Measurements from ENCODE around the gene ALOX15B. TPM values are rescaled to one million over a fixed set of nuclear protein-coding genes. Genes with fewer than 3 reads are reported as not detected.

ALOX15B gene
- total and polyA plus RNA-seq, 10 of the 15 experiments (the other 5 are each of a cell fraction or from before 2014, with no cell fraction given) = 0.01 TPM; not detected in 9

- TF ChIP-seq HSF1 (IDR thresholded peaks at IDR 0.05; ENCODE audit: low read depth, low read length) = no peak
- TF ChIP-seq NR2F1 (conservative IDR thresholded peaks at IDR 0.05) = 0 out of 2 replicates have a peak, but pooled peaks have one; percentile 21
- TF ChIP-seq KLF5 (IDR thresholded peaks at IDR 0.05; ENCODE audit: partially characterized antibody) = no peak
- peak; percentile 51 to 77 (median 63) for TF ChIP-seq CTCF (IDR thresholded peaks at IDR 0.05 in 2 of 3, conservative IDR thresholded peaks at IDR 0.05 in 1 of 3; ENCODE audit: control insufficient read depth in 2 of 3, extremely low read depth in 1 of 3, insufficient read depth in 1 of 3, low read depth in 3 of 3, low read length in 3 of 3)
- TF ChIP-seq RAD21 (IDR thresholded peaks at IDR 0.05; ENCODE audit: insufficient read depth, low read depth, low read length) = peak; percentile 46
Observed at GRCh38 chr17:8016632-8017424, 22.0 kb upstream of the ALOX15B start (continued).

DNA sequence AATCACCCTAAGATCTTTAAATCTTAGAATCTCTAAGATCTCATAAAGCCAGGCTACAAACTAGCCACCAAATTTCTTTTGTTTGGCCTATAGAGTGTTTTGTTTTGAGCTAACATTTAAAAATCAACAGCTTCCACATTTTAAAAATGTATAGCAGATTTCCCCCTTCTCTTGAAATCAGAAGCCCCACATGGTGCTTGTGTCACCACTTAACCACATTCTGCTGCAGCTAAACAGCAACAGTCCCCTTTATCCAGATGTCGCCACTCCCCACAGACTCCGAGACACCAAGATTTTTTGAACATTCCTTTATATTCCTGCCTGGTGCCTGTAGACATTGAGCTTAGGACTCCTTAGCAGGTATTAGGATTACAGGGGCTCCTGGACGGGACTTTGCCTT, 20.4 kb upstream of the ALOX15B start:
- no peak for TF ChIP-seq ETV6 (conservative IDR thresholded peaks at IDR 0.05 in 1 of 2, IDR thresholded peaks at IDR 0.05 in 1 of 2; ENCODE audit: borderline replicate concordance in 1 of 2, low read depth in 1 of 2)
- no peak for TF ChIP-seq PAX5 (IDR thresholded peaks at IDR 0.05; ENCODE audit: borderline replicate concordance, low read depth, low read length)
- peak; percentile 18; the same call in 1 of the 2 replicates for TF ChIP-seq ZNF384 (IDR thresholded peaks at IDR 0.05; ENCODE audit: borderline replicate concordance, low read depth, low read length)
- no peak for TF ChIP-seq ZNF592 (IDR thresholded peaks at IDR 0.05)
- POLR2A ChIA-PET = interaction anchor here (0.9 to 1.3 kb wide), 3 partner anchors 10 to 17 kb away, joined by 3 to 4 read pairs (median 3); no protein-coding TSS in a partner anchor

More for the DNA sequence above, 20.4 kb upstream of the ALOX15B start:
- H3K9me3 ChIP-seq (replicated peaks; ENCODE audit: control insufficient read depth, insufficient read depth, low read length) = no peaks in the 10 kb centered on the region
- intact Hi-C loops (cut with micrococcal nuclease; ENCODE audit: unreplicated experiment) = loop anchor here (5.0 kb wide), 1 partner anchor 39 kb away; no protein-coding TSS in a partner anchor
- ChIA-PET CTCF (interaction anchor here (0.7 to 5.5 kb wide), 9 partner anchors 10 to 157 kb away, joined by 3 to 87 read pairs (median 7); partner anchors contain the start of gene ALOX15B), SMC1A (ENCODE audit: uncharacterized antibody, unreplicated experiment) (interaction anchor here (0.6 to 4.7 kb wide), 10 partner anchors 17 to 200 kb away, joined by 3 to 32 read pairs (median 3); partner anchors contain the start of genes GUCY2D and NAA38), RAD21 (ENCODE audit: unreplicated experiment) (interaction anchor here (1.2 to 2.3 kb wide), 7 partner anchors 17 to 42 kb away, joined by 3 to 17 read pairs (median 6); no protein-coding TSS in a partner anchor)
- no TSS peak for BruUV-seq (replicated peaks)
- no peaks in the 10 kb centered on the region for H3K4me1 ChIP-seq (ENCODE audit: control insufficient read depth, insufficient read depth, low read length)
- no peaks in the 10 kb centered on the region for H4K20me1 ChIP-seq (ENCODE audit: control insufficient read depth, insufficient read depth)
- in situ Hi-C loops (cut with MboI) = no loop called here
- no peak overlapping the region for H3K4me2 ChIP-seq (ENCODE audit: control insufficient read depth, insufficient read depth)
- H3K27me3 ChIP-seq (replicated peaks in 1 of 2; ENCODE audit: control insufficient read depth in 2 of 2, insufficient read depth in 2 of 2, low read length in 1 of 2) = peaks cover 0 to 3% of the 10 kb centered on the region in 2 experiments; a peak in 3 of 4 replicates
- H3K36me3 ChIP-seq (ENCODE audit: control insufficient read depth in 2 of 2, insufficient read depth in 2 of 2, low read length in 1 of 2) = no peaks in the 10 kb centered on the region
- no peak overlapping the region for H3K4me3 ChIP-seq
- DNase-seq (ENCODE audit: low read depth, low spot score) (no peak), ATAC-seq (no peak; the same call in 2 of the 3 replicates), FAIRE-seq (no peak)
- no peak overlapping the region for H2AFZ ChIP-seq (ENCODE audit: control insufficient read depth, low read depth, low read length)
- no peak overlapping the region for H3K27ac ChIP-seq (ENCODE audit: control insufficient read depth, insufficient read depth)
- no peak overlapping the region for H3K9ac ChIP-seq (ENCODE audit: control insufficient read depth, insufficient read depth, low read length)
- WGBS (ENCODE audit: insufficient coverage, insufficient replicate concordance, low lambda C conversion rate, missing lambda C conversion rate) = 0% methylated on average over 3 of the region's 3 CpGs
- no peaks in the 10 kb centered on the region for H3K79me2 ChIP-seq (ENCODE audit: control insufficient read depth, insufficient read depth, low read length)
